H9 (cell line): ENCODE results near the gene ACADL. TPM values are rescaled to one million over a fixed set of nuclear protein-coding genes. Genes with fewer than 3 reads are reported as not detected.

Experiments used
- DNase-seq: peaks from one replicate; pipeline ENCODE4 v3.0.0-alpha.2; 2017
- H2AFZ ChIP-seq: one replicate; pipeline ENCODE4 v1.6.1; 2013; ENCODE audit warnings: mild to moderate bottlenecking, low read length, control low read depth, moderate library complexity
- H2AK5ac ChIP-seq: 2 replicates; pipeline ENCODE4 v1.6.1; 2013; ENCODE audit warnings: low read length, control low read depth, mixed read lengths; ENCODE audit not compliant: insufficient read length
- H2BK120ac ChIP-seq: one replicate; pipeline ENCODE4 v1.6.1; 2013; ENCODE audit warnings: low read depth, mild to moderate bottlenecking, low read length, control low read depth, inconsistent platforms; ENCODE audit not compliant: poor library complexity, severe bottlenecking
- H2BK12ac ChIP-seq: 2 replicates; pipeline ENCODE4 v1.6.1; 2013; ENCODE audit warnings: low read length, control low read depth, mixed read lengths, low read depth; ENCODE audit not compliant: insufficient read length
- H2BK15ac ChIP-seq: 2 replicates; pipeline ENCODE4 v1.6.1; 2013; ENCODE audit warnings: low read depth, low read length, control low read depth
- H2BK20ac ChIP-seq: one replicate; pipeline ENCODE4 v1.6.1; 2013; ENCODE audit warnings: low read depth, mild to moderate bottlenecking, low read length, control low read depth, inconsistent platforms; ENCODE audit not compliant: poor library complexity, severe bottlenecking
- H2BK5ac ChIP-seq: 2 replicates; pipeline ENCODE4 v1.6.1; 2013; ENCODE audit warnings: low read length, control low read depth, mixed read lengths; ENCODE audit not compliant: insufficient read length
- H3K14ac ChIP-seq: 2 replicates; pipeline ENCODE4 v1.6.1; 2013; ENCODE audit warnings: low read length, control low read depth; ENCODE audit not compliant: insufficient read depth
- H3K18ac ChIP-seq: 2 replicates; pipeline ENCODE4 v1.6.1; 2013; ENCODE audit warnings: low read depth, mild to moderate bottlenecking, mixed read lengths, low read length, control low read depth; ENCODE audit not compliant: insufficient read length
- H3K23ac ChIP-seq: 2 replicates; pipeline ENCODE4 v1.6.1; 2013; ENCODE audit warnings: low read length, control low read depth, mixed read lengths, low read depth; ENCODE audit not compliant: insufficient read length
- H3K23me2 ChIP-seq: 2 replicates; pipeline ENCODE4 v1.6.1; 2013; ENCODE audit warnings: low read depth, mild to moderate bottlenecking, mixed read lengths, low read length, control low read depth; ENCODE audit not compliant: insufficient read length, poor library complexity, severe bottlenecking
- H3K27ac ChIP-seq: 2 replicates; pipeline ENCODE4 v1.5.1; 2013; ENCODE audit warnings: low read length, control low read depth, mixed read lengths, low read depth; ENCODE audit not compliant: insufficient read length
- H3K27me3 ChIP-seq: 2 replicates; pipeline ENCODE4 v1.6.1; 2013; ENCODE audit warnings: low read length, control low read depth, inconsistent platforms; ENCODE audit not compliant: insufficient read depth
- H3K4ac ChIP-seq: 2 replicates; pipeline ENCODE4 v1.6.1; 2013; ENCODE audit warnings: low read depth, mild to moderate bottlenecking, control low read depth, inconsistent platforms, low read length, moderate library complexity
- H3K4me1 ChIP-seq: 2 replicates; pipeline ENCODE4 v1.6.1; 2013; ENCODE audit warnings: low read length, control low read depth, inconsistent platforms; ENCODE audit not compliant: insufficient read depth
- H3K4me2 ChIP-seq: 2 replicates; pipeline ENCODE4 v1.6.1; 2013; ENCODE audit warnings: low read length, control low read depth, mixed read lengths; ENCODE audit not compliant: insufficient read length, insufficient read depth
- H3K56ac ChIP-seq: 2 replicates; pipeline ENCODE4 v1.6.1; 2013; ENCODE audit warnings: low read depth, mild to moderate bottlenecking, mixed read lengths, low read length, control low read depth; ENCODE audit not compliant: insufficient read length
- H3K79me1 ChIP-seq: 2 replicates; pipeline ENCODE4 v1.6.1; 2013; ENCODE audit warnings: low read depth, mild to moderate bottlenecking, moderate library complexity, low read length, control low read depth, inconsistent platforms; ENCODE audit not compliant: insufficient read depth, poor library complexity, severe bottlenecking
- H3K79me2 ChIP-seq: 2 replicates; pipeline ENCODE4 v1.6.1; 2013; ENCODE audit warnings: low read length, control low read depth, inconsistent platforms; ENCODE audit not compliant: insufficient read depth
- H3K9ac ChIP-seq: 2 replicates; pipeline ENCODE4 v1.6.1; 2013; ENCODE audit warnings: low read length, control low read depth, mixed read lengths; ENCODE audit not compliant: insufficient read length; ENCODE audit errors: extremely low read depth
- H3K9me3 ChIP-seq: one replicate; pipeline ENCODE4 v1.6.1; 2013; ENCODE audit warnings: low read depth, low read length, inconsistent platforms; ENCODE audit not compliant: control insufficient read depth
- H3T11ph ChIP-seq: one replicate; pipeline ENCODE4 v1.6.1; 2013; ENCODE audit warnings: mild to moderate bottlenecking, low read length, control low read depth, inconsistent platforms
- H4K20me1 ChIP-seq: one replicate; pipeline ENCODE4 v1.6.1; 2013; ENCODE audit not compliant: control insufficient read depth, insufficient read length, insufficient read depth
- H4K5ac ChIP-seq: 2 replicates; pipeline ENCODE4 v1.6.1; 2013; ENCODE audit warnings: low read depth, mild to moderate bottlenecking, mixed read lengths, low read length, control low read depth; ENCODE audit not compliant: insufficient read length
- H4K8ac ChIP-seq: replicated peaks from 2 replicates; pipeline ENCODE4 v1.6.1; 2013; ENCODE audit warnings: low read length, control low read depth, mixed read lengths, low read depth; ENCODE audit not compliant: insufficient read length
- H4K91ac ChIP-seq: 2 replicates; pipeline ENCODE4 v1.6.1; 2013; ENCODE audit warnings: low read depth, mild to moderate bottlenecking, moderate library complexity, mixed read lengths, low read length, control low read depth; ENCODE audit not compliant: insufficient read length
- H3K27ac Mint-ChIP-seq, 3 experiments: 2 replicates in 2 of 3; 3 replicates in 1 of 3; pipeline ENCODE4 v1.8.0; 2020 to 2021; ENCODE audit warnings: mixed read lengths in 3 of 3, mild to moderate bottlenecking in 1 of 3, moderate library complexity in 1 of 3
- H3K27me3 Mint-ChIP-seq: 2 replicates; pipeline ENCODE4 v1.8.0; 2021; ENCODE audit warnings: low read depth, mild to moderate bottlenecking, moderate library complexity, mixed read lengths
- H3K36me3 Mint-ChIP-seq, 3 experiments: 2 replicates in 2 of 3; 3 replicates in 1 of 3; pipeline ENCODE4 v1.8.0; 2020 to 2021; ENCODE audit warnings: low read depth in 3 of 3, mixed read lengths in 3 of 3; ENCODE audit not compliant: insufficient read depth in 1 of 3
- H3K4me1 Mint-ChIP-seq, 2 experiments: 2 replicates each; pipeline ENCODE4 v1.8.0; 2020; ENCODE audit warnings: mixed read lengths in 2 of 2
- H3K4me3 Mint-ChIP-seq, 2 experiments: 2 replicates in 1 of 2; 3 replicates in 1 of 2; pipeline ENCODE4 v1.8.0; 2020 to 2021; ENCODE audit warnings: mild to moderate bottlenecking in 2 of 2, mixed read lengths in 2 of 2, moderate library complexity in 1 of 2
- H3K9me3 Mint-ChIP-seq, 2 experiments: 2 replicates in 1 of 2; 3 replicates in 1 of 2; pipeline ENCODE4 v1.8.0; 2020; ENCODE audit warnings: mild to moderate bottlenecking in 2 of 2, mixed read lengths in 2 of 2, moderate library complexity in 1 of 2
- WGBS: extraction: QIAGEN DNeasy Blood & Tissue Kit; methylation state at CpG from one replicate; pipeline ENCODE4 v1.1.7; 2013; ENCODE audit warnings: missing lambda C conversion rate, low lambda C conversion rate, mixed read lengths; ENCODE audit not compliant: insufficient read length; ENCODE audit errors: extremely low coverage; 5-methylcytosine and 5-hydroxymethylcytosine counted together
- total RNA-seq: library from RNA; stranded (reverse); gene quantifications from 2 replicates; pipeline ENCODE4 v1.2.1, GENCODE V29; 2021
- TF ChIP-seq, protein P1 (sequence below): fragments of 200-600 bp; sonication (generic); conservative IDR thresholded peaks from 3 replicates; pipeline ENCODE4 v1.8.0; 2021; ENCODE audit warnings: antibody characterized with exemption, mild to moderate bottlenecking

ACADL gene
- total RNA-seq, 1 experiment from 2014 or later, result 0.26 TPM

DNA sequence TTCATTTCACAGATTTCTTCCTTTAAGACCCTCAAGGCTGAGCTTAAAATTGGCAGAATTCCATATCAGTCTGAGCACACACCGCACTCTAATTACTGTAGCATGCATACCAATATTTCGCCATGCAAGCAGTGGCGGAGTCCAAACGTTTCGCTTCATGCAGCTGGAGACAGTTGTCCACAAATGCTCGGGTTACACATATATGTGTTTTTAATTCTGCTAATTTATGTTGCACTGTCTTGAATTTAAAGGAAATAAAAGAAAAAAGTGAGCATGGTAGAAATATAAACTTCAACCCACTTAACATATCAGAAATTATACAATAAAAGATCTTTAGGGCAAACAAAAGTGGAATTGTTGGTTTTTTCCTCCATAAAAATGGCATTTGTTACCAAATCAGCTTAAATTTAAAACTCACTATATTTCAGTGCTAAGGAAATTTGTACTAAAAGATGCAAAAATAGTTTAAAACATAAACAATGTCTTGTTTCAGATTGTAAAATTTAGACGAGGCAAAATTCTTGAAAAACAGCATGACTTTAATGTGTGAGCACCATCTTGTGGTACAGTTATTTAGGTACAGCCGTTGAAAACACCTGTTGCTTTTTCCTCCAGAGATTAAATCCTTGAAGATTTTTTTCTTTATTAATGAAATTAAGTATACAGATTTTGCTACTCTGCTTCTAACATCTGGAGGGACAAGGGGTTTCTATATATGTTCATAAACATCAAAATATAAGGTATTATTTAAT is 30.0 kb downstream of the ACADL start:
- H3K23me2 ChIP-seq, result no peaks in the 10 kb centered on the region
- no peaks in the 10 kb centered on the region for H3K79me2 ChIP-seq
- no peak overlapping the region for H4K8ac ChIP-seq
- no peak for DNase-seq
- Mint-ChIP-seq H3K36me3 (no peaks in the 10 kb centered on the region), H3K27ac (no peak overlapping the region), H3K9me3 (no peaks in the 10 kb centered on the region), H3K4me1 (no peaks in the 10 kb centered on the region), H3K27me3 (no peaks in the 10 kb centered on the region), H3K4me3 (no peak overlapping the region)
- no peak overlapping the region for H3K23ac ChIP-seq
- H4K5ac ChIP-seq, result no peak overlapping the region
- H3K4me1 ChIP-seq, result no peaks in the 10 kb centered on the region
- H3T11ph ChIP-seq, result no peak overlapping the region
- H2BK5ac ChIP-seq, result no peak overlapping the region
- H2BK120ac ChIP-seq, result no peak overlapping the region
- H2BK15ac ChIP-seq, result no peak overlapping the region
- no peak overlapping the region for H2BK20ac ChIP-seq
- H3K27ac ChIP-seq, result no peak overlapping the region
- no peak overlapping the region for H2AFZ ChIP-seq
- H3K18ac ChIP-seq, result no peak overlapping the region
- H3K9ac ChIP-seq, result no peak overlapping the region
- H3K9me3 ChIP-seq, result no peaks in the 10 kb centered on the region
- no peak overlapping the region for H3K14ac ChIP-seq
- H4K91ac ChIP-seq, result no peak overlapping the region
- H3K4ac ChIP-seq, result no peak overlapping the region
- H3K79me1 ChIP-seq, result no peaks in the 10 kb centered on the region
- TF ChIP-seq, protein P1, sequence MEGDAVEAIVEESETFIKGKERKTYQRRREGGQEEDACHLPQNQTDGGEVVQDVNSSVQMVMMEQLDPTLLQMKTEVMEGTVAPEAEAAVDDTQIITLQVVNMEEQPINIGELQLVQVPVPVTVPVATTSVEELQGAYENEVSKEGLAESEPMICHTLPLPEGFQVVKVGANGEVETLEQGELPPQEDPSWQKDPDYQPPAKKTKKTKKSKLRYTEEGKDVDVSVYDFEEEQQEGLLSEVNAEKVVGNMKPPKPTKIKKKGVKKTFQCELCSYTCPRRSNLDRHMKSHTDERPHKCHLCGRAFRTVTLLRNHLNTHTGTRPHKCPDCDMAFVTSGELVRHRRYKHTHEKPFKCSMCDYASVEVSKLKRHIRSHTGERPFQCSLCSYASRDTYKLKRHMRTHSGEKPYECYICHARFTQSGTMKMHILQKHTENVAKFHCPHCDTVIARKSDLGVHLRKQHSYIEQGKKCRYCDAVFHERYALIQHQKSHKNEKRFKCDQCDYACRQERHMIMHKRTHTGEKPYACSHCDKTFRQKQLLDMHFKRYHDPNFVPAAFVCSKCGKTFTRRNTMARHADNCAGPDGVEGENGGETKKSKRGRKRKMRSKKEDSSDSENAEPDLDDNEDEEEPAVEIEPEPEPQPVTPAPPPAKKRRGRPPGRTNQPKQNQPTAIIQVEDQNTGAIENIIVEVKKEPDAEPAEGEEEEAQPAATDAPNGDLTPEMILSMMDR, result peak; percentile 87
- H3K56ac ChIP-seq, result no peak overlapping the region
- H4K20me1 ChIP-seq, result no peaks in the 10 kb centered on the region
- H2BK12ac ChIP-seq, result no peak overlapping the region
- no peak overlapping the region for H2AK5ac ChIP-seq
- WGBS, result no CpG with 5 or more reads among the region's 8 CpGs
- H3K4me2 ChIP-seq, result no peak overlapping the region
- H3K27me3 ChIP-seq, result no peaks in the 10 kb centered on the region
